ENCODE results near the gene AKR1C2.

GRCh38 chr10:4982764-4983226 lies 20.9 kb downstream of the AKR1C2 start:
- TF ChIP-seq POLR2AphosphoS5 (IDR thresholded peaks at IDR 0.05; ENCODE audit: borderline replicate concordance, low read depth, low read length) = no peak
- TF ChIP-seq EZH2 (IDR thresholded peaks at IDR 0.05) = no peak
- TF ChIP-seq FOXP2 (optimal IDR thresholded peaks at IDR 0.05; ENCODE audit: control extremely low read depth, extremely low read length, insufficient read depth) = no peak
